T-cell (primary cell): ENCODE measurements around the gene GTF2F2. TPM values are rescaled to one million over a fixed set of nuclear protein-coding genes. Genes with fewer than 3 reads are reported as not detected.

Source experiments
- ATAC-seq, 4 experiments: fragments of 200-7000 bp in 3 of 4; fragments of 150-1000 bp in 1 of 4; cut with Tn5 transposase; replicated peaks in 1 of 4; 1 replicate in 3 of 4; 2 replicates in 1 of 4; pipeline ENCODE4 v1.10.0; 2021; ENCODE audit warnings: moderate library complexity in 3 of 4, mild to moderate bottlenecking in 2 of 4, moderate number of reproducible peaks in 1 of 4
- CTCF ChIA-PET, 2 donors: fragments of 300-600 bp; sonication (Branson Sonifier 250); formaldehyde crosslinking; loops; one replicate each; lab custom pipeline; 2022; ENCODE audit warnings: antibody characterized with exemption in 2 of 2; lab: Charles Lee
- POLR2A ChIA-PET, 2 donors: fragments of 300-600 bp; sonication (Branson Sonifier 250); formaldehyde crosslinking; loops; one replicate each; lab custom pipeline; 2022; ENCODE audit warnings: antibody characterized with exemption in 2 of 2; lab: Charles Lee
- DNase-seq, 35 experiments: peaks; one replicate each; pipeline versions ENCODE4 v3.0.0 to v3.0.0-alpha.2; 2013 to 2023
- H3K27ac ChIP-seq: one replicate; pipeline ENCODE4 v1.5.1; 2013; ENCODE audit warnings: low read length
- H3K27me3 ChIP-seq, 2 experiments: replicated peaks in 1 of 2; 1 replicate in 1 of 2; 2 replicates in 1 of 2; pipeline versions ENCODE4 v1.6.1 to v1.7.0; 2013; ENCODE audit warnings: low read length in 1 of 2, mixed read lengths in 1 of 2; ENCODE audit not compliant: control insufficient read depth in 2 of 2, insufficient read depth in 2 of 2; ENCODE audit errors: extremely low read depth in 1 of 2
- H3K36me3 ChIP-seq, 2 donors: 1 replicate in 1 of 2; 2 replicates in 1 of 2; pipeline versions ENCODE4 v1.6.1 to v1.7.0; 2013; ENCODE audit warnings: low read length in 1 of 2; ENCODE audit not compliant: control insufficient read depth in 2 of 2, insufficient read depth in 1 of 2; ENCODE audit errors: extremely low read depth in 1 of 2
- H3K4me1 ChIP-seq, 2 experiments: 1 replicate in 1 of 2; 2 replicates in 1 of 2; pipeline versions ENCODE4 v1.6.1 to v1.7.0; 2013; ENCODE audit warnings: low read length in 2 of 2, mixed read lengths in 1 of 2; ENCODE audit not compliant: insufficient read depth in 2 of 2, control insufficient read depth in 1 of 2; ENCODE audit errors: extremely low read depth in 1 of 2
- H3K4me3 ChIP-seq, 2 donors: 1 replicate in 1 of 2; 2 replicates in 1 of 2; pipeline versions ENCODE4 v1.5.1 to v1.7.0; 2013; ENCODE audit warnings: mild to moderate bottlenecking in 2 of 2, low read length in 1 of 2, moderate library complexity in 1 of 2; ENCODE audit not compliant: control insufficient read depth in 1 of 2; ENCODE audit errors: extremely low read depth in 1 of 2
- H3K9me3 ChIP-seq: 2 replicates; pipeline ENCODE4 v1.7.0; 2013
- H3K27ac Mint-ChIP-seq, 2 donors: one replicate each; pipeline ENCODE4 v1.8.0; 2020 to 2021; ENCODE audit warnings: mild to moderate bottlenecking in 2 of 2, mixed read lengths in 2 of 2
- H3K27me3 Mint-ChIP-seq, 2 donors: one replicate each; pipeline ENCODE4 v1.8.0; 2021 to 2022; ENCODE audit warnings: mixed read lengths in 2 of 2
- H3K36me3 Mint-ChIP-seq: one replicate; pipeline ENCODE4 v1.8.0; 2021; ENCODE audit warnings: mixed read lengths
- H3K4me1 Mint-ChIP-seq, 3 donors: one replicate each; pipeline ENCODE4 v1.8.0; 2020 to 2022; ENCODE audit warnings: mixed read lengths in 3 of 3, mild to moderate bottlenecking in 1 of 3
- H3K4me3 Mint-ChIP-seq, 3 donors: one replicate each; pipeline ENCODE4 v1.8.0; 2020 to 2022; ENCODE audit warnings: mild to moderate bottlenecking in 3 of 3, mixed read lengths in 3 of 3, moderate library complexity in 3 of 3
- H3K9me3 Mint-ChIP-seq, 3 donors: one replicate each; pipeline ENCODE4 v1.8.0; 2020 to 2022; ENCODE audit warnings: mixed read lengths in 3 of 3
- WGBS: methylation state at CpG from one replicate; pipeline ENCODE4 v1.1.5; 2013; ENCODE audit warnings: missing lambda C conversion rate; ENCODE audit not compliant: insufficient coverage; 5-methylcytosine and 5-hydroxymethylcytosine counted together
- total RNA-seq, 35 experiments: library from RNA in 6 of 35; stranded (reverse) in 6 of 35; fragments of 120-200 nt in 1 of 35; gene quantifications; one replicate each; pipeline versions ENCODE4 v1.2.1 to v1.2.4 and lab custom pipeline; 2013 to 2026

GTF2F2 gene
- total RNA-seq, 5 donors from 2014 or later (not counting 1 experiment from before 2014, with no cell fraction given): 12.9 to 17.0 (median 15.6) TPM

- Mint-ChIP-seq H3K36me3 (no peaks in the 10 kb centered on the region), H3K27me3 (peaks cover 2 to 5% of the 10 kb centered on the region in 2 donors), H3K4me1 (peaks cover 9 to 22% (median 16%) of the 10 kb centered on the region in 3 donors), H3K27ac (no peak overlapping the region), H3K9me3 (no peaks in the 10 kb centered on the region), H3K4me3 (no peak overlapping the region)
- no peaks in the 10 kb centered on the region for H3K27me3 ChIP-seq
- H3K4me3 ChIP-seq: no peak overlapping the region
- WGBS: no CpG with 5 or more reads among the region's 2 CpGs
- H3K9me3 ChIP-seq: no peaks in the 10 kb centered on the region
- ATAC-seq (no peak), DNase-seq (no peak)
- CTCF ChIA-PET: interaction anchor here (0.5 to 1.8 kb wide), 4 partner anchors 156 to 1143 kb away, joined by 3 to 7 read pairs (median 4); no protein-coding TSS in a partner anchor
- H3K4me1 ChIP-seq: peaks cover 5 to 16% of the 10 kb centered on the region in 2 experiments
- POLR2A ChIA-PET: no interaction called here
- H3K36me3 ChIP-seq: no peaks in the 10 kb centered on the region
- no peak overlapping the region for H3K27ac ChIP-seq
These were observed 182.7 kb downstream of the GTF2F2 start for GRCh38 chr13:45303026-45303425.

- H3K27ac ChIP-seq: no peak overlapping the region
- DNase-seq (no peak), ATAC-seq (no peak)
- CTCF ChIA-PET: interaction anchor here (0.5 to 1.8 kb wide), 4 partner anchors 157 to 299 kb away, joined by 3 to 7 read pairs (median 4); no protein-coding TSS in a partner anchor
- H3K36me3 ChIP-seq: no peaks in the 10 kb centered on the region
- peaks cover under 1 to 14% (median 8%) of the 10 kb centered on the region in 3 donors for H3K4me1 Mint-ChIP-seq
- WGBS: 76% methylated on average over 3 of the region's 5 CpGs
- H3K9me3 Mint-ChIP-seq: no peaks in the 10 kb centered on the region
- peaks cover 0 to 8% of the 10 kb centered on the region in 2 experiments for H3K4me1 ChIP-seq
- POLR2A ChIA-PET: no interaction called here
- H3K27me3 ChIP-seq: peaks cover 0 to 7% of the 10 kb centered on the region in 2 experiments
- no peak overlapping the region for H3K4me3 Mint-ChIP-seq
- no peaks in the 10 kb centered on the region for H3K9me3 ChIP-seq
- peaks cover 2 to 5% of the 10 kb centered on the region in 2 donors for H3K27me3 Mint-ChIP-seq
- H3K4me3 ChIP-seq: no peak overlapping the region
- H3K36me3 Mint-ChIP-seq: no peaks in the 10 kb centered on the region
- no peak overlapping the region for H3K27ac Mint-ChIP-seq
These were observed 183.6 kb downstream of the GTF2F2 start for GRCh38 chr13:45303866-45304265.

- Histone ChIP-seq H3K27ac (no peak overlapping the region), H3K27me3 (peaks cover 0 to 10% of the 10 kb centered on the region in 2 experiments), H3K36me3 (no peaks in the 10 kb centered on the region), H3K4me3 (no peak overlapping the region), H3K4me1 (peaks cover 0 to 11% of the 10 kb centered on the region in 2 experiments), H3K9me3 (no peaks in the 10 kb centered on the region)
- Mint-ChIP-seq H3K4me3 (no peak overlapping the region), H3K27me3 (peaks cover 6 to 10% of the 10 kb centered on the region in 2 donors), H3K9me3 (no peaks in the 10 kb centered on the region), H3K36me3 (no peaks in the 10 kb centered on the region), H3K4me1 (peaks cover 7 to 14% (median 10%) of the 10 kb centered on the region in 3 donors), H3K27ac (no peak overlapping the region)
- ChIA-PET CTCF (no interaction called here), POLR2A (no interaction called here)
- no peak for DNase-seq
- WGBS: 100% methylated on average over 1 of the region's 5 CpGs
- ATAC-seq: no peak
These were observed 184.8 kb downstream of the GTF2F2 start for GRCh38 chr13:45305079-45305478.

- H3K4me3 ChIP-seq: no peak overlapping the region
- CTCF ChIA-PET: interaction anchor here (1.2 to 2.5 kb wide), 4 partner anchors 9 to 260 kb away, joined by 3 to 27 read pairs (median 6); no protein-coding TSS in a partner anchor
- DNase-seq (no peak), ATAC-seq (no peak)
- H3K9me3 ChIP-seq: no peaks in the 10 kb centered on the region
- POLR2A ChIA-PET: no interaction called here
- Mint-ChIP-seq H3K4me3 (no peak overlapping the region), H3K4me1 (peaks cover 18 to 19% (median 19%) of the 10 kb centered on the region in 3 donors), H3K27me3 (peaks cover 7 to 10% of the 10 kb centered on the region in 2 donors), H3K36me3 (no peaks in the 10 kb centered on the region), H3K27ac (no peak overlapping the region), H3K9me3 (no peaks in the 10 kb centered on the region)
- no peaks in the 10 kb centered on the region for H3K36me3 ChIP-seq
- peaks cover 4 to 20% of the 10 kb centered on the region in 2 experiments for H3K4me1 ChIP-seq
- H3K27ac ChIP-seq: no peak overlapping the region
- H3K27me3 ChIP-seq: peaks cover 0 to 15% of the 10 kb centered on the region in 2 experiments
These were observed 186.7 kb downstream of the GTF2F2 start for GRCh38 chr13:45306966-45307365.

GRCh38 chr13:45310341-45311131 is 190.2 kb downstream of the GTF2F2 start:
- POLR2A ChIA-PET: no interaction called here
- Mint-ChIP-seq H3K4me1 (peaks cover 19% of the 10 kb centered on the region in 3 donors), H3K36me3 (no peaks in the 10 kb centered on the region), H3K9me3 (no peaks in the 10 kb centered on the region), H3K4me3 (peak overlapping the region; percentile 77 to 86 (median 86)), H3K27me3 (peaks cover 5 to 6% of the 10 kb centered on the region in 2 donors), H3K27ac (peak overlapping the region in 1 of 2 donors; percentile 19)
- Histone ChIP-seq H3K36me3 (no peaks in the 10 kb centered on the region), H3K4me3 (peak overlapping the region; percentile 46 to 86), H3K27me3 (peaks cover 0 to 15% of the 10 kb centered on the region in 2 experiments), H3K4me1 (peaks cover 5 to 21% of the 10 kb centered on the region in 2 experiments), H3K27ac (no peak overlapping the region), H3K9me3 (no peaks in the 10 kb centered on the region)
- WGBS: 20% methylated on average over 14 of the region's 15 CpGs
- CTCF ChIA-PET: interaction anchor here (0.6 to 1.7 kb wide), 8 partner anchors 12 to 1631 kb away, joined by 3 to 9 read pairs (median 4); no protein-coding TSS in a partner anchor
- no peak for ATAC-seq
- no peak for DNase-seq

GRCh38 chr13:45314822-45315221 is 194.5 kb downstream of the GTF2F2 start:
- ATAC-seq (no peak), DNase-seq (no peak)
- peaks cover 12 to 13% (median 13%) of the 10 kb centered on the region in 3 donors for H3K4me1 Mint-ChIP-seq
- H3K4me3 Mint-ChIP-seq: no peak overlapping the region
- ChIA-PET CTCF (interaction anchor here in 1 of 2 donors (0.5 kb wide), 1 partner anchor 205 kb away, joined by 4 read pairs; no protein-coding TSS in a partner anchor), POLR2A (interaction anchor here in 1 of 2 donors (0.6 kb wide), 1 partner anchor 115 kb away, joined by 5 read pairs; no protein-coding TSS in a partner anchor)
- peaks cover 0 to 2% of the 10 kb centered on the region in 2 donors for H3K27me3 Mint-ChIP-seq
- peaks cover 5 to 14% of the 10 kb centered on the region in 2 experiments for H3K4me1 ChIP-seq
- H3K27ac Mint-ChIP-seq: no peak overlapping the region
- no peaks in the 10 kb centered on the region for H3K36me3 Mint-ChIP-seq
- H3K9me3 ChIP-seq: no peaks in the 10 kb centered on the region
- no peak overlapping the region for H3K27ac ChIP-seq
- 92% methylated on average over 2 of the region's 10 CpGs for WGBS
- H3K27me3 ChIP-seq: peaks cover 0 to 4% of the 10 kb centered on the region in 2 experiments
- H3K4me3 ChIP-seq: no peak overlapping the region
- H3K9me3 Mint-ChIP-seq: no peaks in the 10 kb centered on the region
- H3K36me3 ChIP-seq: no peaks in the 10 kb centered on the region
